Activated T-cell treated with anti-CD3 and anti-CD28 coated beads, Interleukin-2, amount 50 U/mL, for 1 hour (primary cell): Measurements from ENCODE around the gene PPP6R3.
"Not testable (repeated sequence)": the region's sequence is repeated elsewhere in the genome, so short reads cannot be mapped to it uniquely, and the experiment has no call there.

ENCODE experiments used
- DNase-seq: peaks from one replicate; pipeline ENCODE4 v3.0.0-alpha.2; 2020

Gene PPP6R3

GRCh38 chr11:68460741-68461574, at the start of gene PPP6R3:
TSS of gene PPP6R3 (plus strand) at chr11:68460752. CDS start at chr11:68537665, 76,913 bp downstream.
- no peak for DNase-seq

- DNase-seq: no peak
Measured at GRCh38 chr11:68411501-68411991, 49.0 kb upstream of the PPP6R3 start.

- no peak for DNase-seq
Measured at GRCh38 chr11:68412593-68413475, 47.7 kb upstream of the PPP6R3 start.

- no peak for DNase-seq
Measured at GRCh38 chr11:68413591-68413999, 47.0 kb upstream of the PPP6R3 start.

- no peak for DNase-seq
Measured at GRCh38 chr11:68414496-68415221, 45.9 kb upstream of the PPP6R3 start.

- no peak for DNase-seq
Measured at GRCh38 chr11:68416070-68416578, 44.4 kb upstream of the PPP6R3 start.

GRCh38 chr11:68418648-68419047, 41.9 kb upstream of the PPP6R3 start:
- no peak for DNase-seq

- no peak for DNase-seq
Measured at GRCh38 chr11:68420171-68420570, 40.4 kb upstream of the PPP6R3 start.

- DNase-seq: no peak
Measured at GRCh38 chr11:68423481-68423880, 37.1 kb upstream of the PPP6R3 start.

GRCh38 chr11:68424101-68424632, 36.4 kb upstream of the PPP6R3 start:
- DNase-seq: no peak

- no peak for DNase-seq
Measured at GRCh38 chr11:68424981-68425865, 35.3 kb upstream of the PPP6R3 start.

GRCh38 chr11:68425866-68426380, 34.6 kb upstream of the PPP6R3 start:
- no peak for DNase-seq

GRCh38 chr11:68429661-68430060, 30.9 kb upstream of the PPP6R3 start:
- no peak for DNase-seq

- no peak for DNase-seq
Measured at GRCh38 chr11:68430384-68430783, 30.2 kb upstream of the PPP6R3 start.

GRCh38 chr11:68430801-68431200, 29.8 kb upstream of the PPP6R3 start:
- DNase-seq: no peak

- no peak for DNase-seq
Measured at GRCh38 chr11:68431984-68432645, 28.4 kb upstream of the PPP6R3 start.

GRCh38 chr11:68432874-68433273, 27.7 kb upstream of the PPP6R3 start:
- no peak for DNase-seq

- DNase-seq: no peak
Measured at GRCh38 chr11:68433541-68433940, 27.0 kb upstream of the PPP6R3 start.

GRCh38 chr11:68434159-68434558, 26.4 kb upstream of the PPP6R3 start:
- not testable (repeated sequence) for DNase-seq

GRCh38 chr11:68436162-68436888, 24.2 kb upstream of the PPP6R3 start:
- DNase-seq: no peak
